Lower leg skin (tissue), 3 donors: ENCODE results near the gene DOCK9.

Experiments used
- CTCF ChIP-seq, 3 donors: fragments of 450-650 bp; IDR thresholded peaks; one replicate each; pipeline ENCODE4 v1.5.1; 2016; ENCODE audit warnings: antibody characterized with exemption in 3 of 3, mild to moderate bottlenecking in 3 of 3, moderate library complexity in 2 of 3
- POLR2A ChIP-seq, 2 donors: fragments of 450-650 bp; IDR thresholded peaks; one replicate each; pipeline ENCODE4 v1.6.1; 2016 to 2017; ENCODE audit warnings: antibody characterized with exemption in 2 of 2, mild to moderate bottlenecking in 1 of 2, moderate library complexity in 1 of 2

- TF ChIP-seq CTCF (IDR thresholded peaks at IDR 0.05) (no peak), POLR2A (IDR thresholded peaks at IDR 0.05) (no peak)
Observed at GRCh38 chr13:99000137-99000536, 22.3 kb upstream of the DOCK9 start.
